SK-N-MC (cell line): ENCODE results near the gene ELK4.

ENCODE experiments used
- EZH2 ChIP-seq: fragments of 200-600 bp; sonication (generic); IDR thresholded peaks from one replicate; pipeline ENCODE4 v1.6.1; 2017; ENCODE audit warnings: antibody characterized with exemption
- POLR2AphosphoS5 ChIP-seq: IDR thresholded peaks from 2 replicates; pipeline ENCODE4 v1.6.1; 2012; ENCODE audit warnings: mild to moderate bottlenecking, low read depth, low read length, borderline replicate concordance

DNA sequence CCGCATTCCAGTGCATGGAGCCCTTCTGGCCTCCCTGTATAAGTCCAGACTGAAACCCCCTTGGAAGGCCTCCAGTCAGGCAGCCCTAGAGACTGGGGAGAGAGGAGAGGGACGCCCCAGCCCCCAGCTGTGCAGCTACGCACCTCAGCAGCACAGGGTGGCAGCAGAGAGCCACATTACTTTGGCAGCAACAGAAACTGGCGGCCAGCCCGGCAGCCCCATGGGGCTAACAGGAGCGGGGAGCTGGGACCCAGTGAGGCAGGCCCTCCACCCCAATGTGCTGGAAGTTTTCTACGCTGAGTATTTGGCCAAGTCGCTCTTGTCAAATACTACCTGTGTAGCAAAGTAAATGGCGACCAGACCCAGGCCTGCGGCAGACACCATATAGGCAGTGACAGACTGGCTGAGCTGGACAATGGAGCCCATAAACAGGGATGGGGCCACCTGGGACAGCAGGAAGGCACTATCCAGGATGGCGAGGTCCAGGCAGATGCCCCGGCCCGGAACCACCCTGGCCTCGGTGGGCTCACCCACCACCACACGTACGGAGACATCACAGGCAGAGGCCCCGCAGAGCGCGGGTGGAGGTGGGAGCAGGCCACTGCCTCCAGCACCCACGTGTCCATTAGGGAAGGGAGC is 27.3 kb upstream of the ELK4 start:
- TF ChIP-seq EZH2 (no peak), POLR2AphosphoS5 (no peak)
